ENCODE results near the gene SIK2.

SIK2 gene

GRCh38 chr11:111734101-111734953, 132.1 kb downstream of the SIK2 start:
- DNase-seq = no peak

- DNase-seq = no peak
These were observed 132.7 kb downstream of the SIK2 start for GRCh38 chr11:111734954-111735261.

- DNase-seq = no peak
These were observed 133.2 kb downstream of the SIK2 start for GRCh38 chr11:111735262-111736116.

GRCh38 chr11:111736181-111736590, 133.9 kb downstream of the SIK2 start:
- DNase-seq = no peak

- DNase-seq = no peak
These were observed 134.6 kb downstream of the SIK2 start for GRCh38 chr11:111736621-111737443.

- no peak for DNase-seq
These were observed 135.4 kb downstream of the SIK2 start for GRCh38 chr11:111737444-111738210.

- no peak for DNase-seq
These were observed 137.1 kb downstream of the SIK2 start for GRCh38 chr11:111739299-111739698.

GRCh38 chr11:111741751-111742150, 139.5 kb downstream of the SIK2 start:
- no peak for DNase-seq

- DNase-seq = no peak
These were observed 141.5 kb downstream of the SIK2 start for GRCh38 chr11:111743700-111744099.

- no peak for DNase-seq
These were observed 143.7 kb downstream of the SIK2 start for GRCh38 chr11:111745719-111746504.

- no peak for DNase-seq
These were observed 146.0 kb downstream of the SIK2 start for GRCh38 chr11:111748035-111748804.

GRCh38 chr11:111749646-111750045, 147.4 kb downstream of the SIK2 start:
- DNase-seq = no peak

GRCh38 chr11:111756097-111756496, 153.8 kb downstream of the SIK2 start:
- DNase-seq = no peak

- DNase-seq = no peak
These were observed 157.1 kb downstream of the SIK2 start for GRCh38 chr11:111759376-111759775.

- DNase-seq = no peak
These were observed 157.6 kb downstream of the SIK2 start for GRCh38 chr11:111759778-111760407.

- DNase-seq = no peak
These were observed 158.8 kb downstream of the SIK2 start for GRCh38 chr11:111761036-111761435.

- DNase-seq = no peak
These were observed 160.3 kb downstream of the SIK2 start for GRCh38 chr11:111762526-111762925.

- DNase-seq = no peak
These were observed 160.9 kb downstream of the SIK2 start for GRCh38 chr11:111762981-111763643.

GRCh38 chr11:111764621-111765020, 162.4 kb downstream of the SIK2 start:
- no peak for DNase-seq
